Trophoblast cell (in vitro differentiated cells and primary cell): ENCODE results near the gene UST.

ENCODE experiments used
- DNase-seq, 2 donors: peaks; one replicate each; pipeline ENCODE4 v3.0.0-alpha.2; 2016
- H2AFZ ChIP-seq: 2 replicates; pipeline ENCODE4 v1.6.1; 2013; ENCODE audit warnings: low read length, moderate library complexity, mild to moderate bottlenecking; ENCODE audit not compliant: insufficient read depth, poor library complexity
- H2AK5ac ChIP-seq: 2 replicates; pipeline ENCODE4 v1.6.1; 2013; ENCODE audit warnings: mild to moderate bottlenecking, low read length
- H2BK120ac ChIP-seq: 2 replicates; pipeline ENCODE4 v1.6.1; 2013; ENCODE audit warnings: low read length, mild to moderate bottlenecking, moderate library complexity; ENCODE audit not compliant: insufficient read depth, poor library complexity
- H2BK12ac ChIP-seq: 2 replicates; pipeline ENCODE4 v1.6.1; 2013; ENCODE audit warnings: mild to moderate bottlenecking, low read length, moderate library complexity
- H2BK5ac ChIP-seq: 2 replicates; pipeline ENCODE4 v1.6.1; 2013; ENCODE audit warnings: low read length, low read depth, moderate library complexity, mild to moderate bottlenecking; ENCODE audit not compliant: poor library complexity
- H3K14ac ChIP-seq: 2 replicates; pipeline ENCODE4 v1.6.1; 2013; ENCODE audit warnings: mild to moderate bottlenecking, low read length
- H3K18ac ChIP-seq: 2 replicates; pipeline ENCODE4 v1.6.1; 2013; ENCODE audit warnings: mild to moderate bottlenecking, low read length
- H3K23ac ChIP-seq: 2 replicates; pipeline ENCODE4 v1.6.1; 2013; ENCODE audit warnings: low read length
- H3K27ac ChIP-seq: 2 replicates; pipeline ENCODE4 v1.5.1; 2013; ENCODE audit warnings: low read depth, mild to moderate bottlenecking, inconsistent platforms, low read length, moderate library complexity
- H3K27me3 ChIP-seq: 2 replicates; pipeline ENCODE4 v1.6.1; 2013; ENCODE audit warnings: inconsistent platforms, mild to moderate bottlenecking, low read length, moderate library complexity; ENCODE audit not compliant: insufficient read depth
- H3K36me3 ChIP-seq, 2 experiments: 1 replicate in 1 of 2; 2 replicates in 1 of 2; pipeline ENCODE4 v1.6.1; 2013; ENCODE audit warnings: low read length in 2 of 2, mild to moderate bottlenecking in 2 of 2, moderate library complexity in 1 of 2; ENCODE audit not compliant: insufficient read depth in 2 of 2, control insufficient read depth in 1 of 2
- H3K4ac ChIP-seq: 2 replicates; pipeline ENCODE4 v1.6.1; 2013; ENCODE audit warnings: low read depth, mild to moderate bottlenecking, low read length, moderate library complexity
- H3K4me1 ChIP-seq, 2 experiments: 1 replicate in 1 of 2; 2 replicates in 1 of 2; pipeline ENCODE4 v1.6.1; 2013; ENCODE audit warnings: low read length in 2 of 2, mild to moderate bottlenecking in 2 of 2, moderate library complexity in 1 of 2; ENCODE audit not compliant: insufficient read depth in 2 of 2, control insufficient read depth in 1 of 2
- H3K4me2 ChIP-seq: 2 replicates; pipeline ENCODE4 v1.6.1; 2013; ENCODE audit warnings: inconsistent platforms, mild to moderate bottlenecking, low read length, moderate library complexity
- H3K4me3 ChIP-seq: 2 replicates; pipeline ENCODE4 v1.5.1; 2013; ENCODE audit warnings: mild to moderate bottlenecking, low read depth, low read length, inconsistent platforms
- H3K79me1 ChIP-seq: one replicate; pipeline ENCODE4 v1.6.1; 2013; ENCODE audit warnings: low read length
- H3K79me2 ChIP-seq: 2 replicates; pipeline ENCODE4 v1.6.1; 2013; ENCODE audit warnings: low read length, mild to moderate bottlenecking; ENCODE audit not compliant: control insufficient read depth, insufficient read depth, poor library complexity
- H3K9ac ChIP-seq: 2 replicates; pipeline ENCODE4 v1.6.1; 2013; ENCODE audit warnings: mild to moderate bottlenecking, low read length
- H3K9me3 ChIP-seq: 2 replicates; pipeline ENCODE4 v1.6.1; 2013; ENCODE audit warnings: low read depth, mild to moderate bottlenecking, control low read depth, inconsistent platforms, low read length; ENCODE audit not compliant: insufficient read depth
- H4K12ac ChIP-seq: 2 replicates; pipeline ENCODE4 v1.6.1; 2013; ENCODE audit warnings: low read depth, mild to moderate bottlenecking, low read length, moderate library complexity
- H4K8ac ChIP-seq: 2 replicates; pipeline ENCODE4 v1.6.1; 2013; ENCODE audit warnings: low read depth, mild to moderate bottlenecking, low read length, moderate library complexity
- H4K91ac ChIP-seq: one replicate; pipeline ENCODE4 v1.6.1; 2013; ENCODE audit warnings: low read depth, mild to moderate bottlenecking, low read length, moderate library complexity
- WGBS: extraction: QIAGEN DNeasy Blood & Tissue Kit; methylation state at CpG from one replicate; pipeline ENCODE4 v1.1.7; 2013; ENCODE audit warnings: missing lambda C conversion rate; ENCODE audit not compliant: insufficient read length, insufficient coverage; ENCODE audit errors: extremely low coverage; 5-methylcytosine and 5-hydroxymethylcytosine counted together

Gene UST

GRCh38 chr6:148984531-148985056, 237.8 kb downstream of the UST start:
- H3K9ac ChIP-seq: no peak overlapping the region
- H4K12ac ChIP-seq: no peak overlapping the region
- no peaks in the 10 kb centered on the region for H3K79me2 ChIP-seq
- no peak overlapping the region for H3K4ac ChIP-seq
- H2BK120ac ChIP-seq: no peak overlapping the region
- H4K91ac ChIP-seq: no peak overlapping the region
- H4K8ac ChIP-seq: no peak overlapping the region
- no CpG with 5 or more reads among the region's 4 CpGs for WGBS
- no peaks in the 10 kb centered on the region for H3K27me3 ChIP-seq
- no peak overlapping the region for H3K23ac ChIP-seq
- H3K36me3 ChIP-seq: no peaks in the 10 kb centered on the region
- H2BK5ac ChIP-seq: no peak overlapping the region
- no peaks in the 10 kb centered on the region for H3K79me1 ChIP-seq
- H3K18ac ChIP-seq: no peak overlapping the region
- H3K4me1 ChIP-seq: no peaks in the 10 kb centered on the region
- H3K14ac ChIP-seq: no peak overlapping the region
- no peak overlapping the region for H3K4me3 ChIP-seq
- H3K4me2 ChIP-seq: no peak overlapping the region
- no peak overlapping the region for H2BK12ac ChIP-seq
- H2AK5ac ChIP-seq: no peak overlapping the region
- DNase-seq: no peak
- H2AFZ ChIP-seq: no peak overlapping the region
- H3K27ac ChIP-seq: no peak overlapping the region
- H3K9me3 ChIP-seq: no peaks in the 10 kb centered on the region

DNA sequence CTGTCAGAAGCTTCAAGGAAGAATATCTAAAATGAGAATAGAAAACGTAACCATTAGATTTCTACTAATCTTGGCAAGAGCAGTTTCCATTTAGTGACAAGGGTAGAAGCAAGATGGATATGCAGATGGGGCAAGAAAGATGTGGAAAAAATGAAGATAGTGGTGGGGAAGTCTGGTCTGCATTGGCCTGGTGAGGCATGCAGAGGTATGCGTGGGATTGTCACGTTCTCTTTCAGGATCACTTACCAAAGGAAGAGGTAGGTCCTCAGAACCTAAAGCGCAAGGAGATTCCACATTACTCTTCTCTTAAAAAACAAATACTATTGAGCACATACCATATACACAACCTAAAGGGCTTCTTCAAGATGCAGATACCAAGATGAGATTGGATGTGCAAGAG, 238.7 kb downstream of the UST start:
- H3K79me2 ChIP-seq: no peaks in the 10 kb centered on the region
- no peak overlapping the region for H4K91ac ChIP-seq
- H2AFZ ChIP-seq: no peak overlapping the region
- no peak overlapping the region for H3K23ac ChIP-seq
- no CpG with 5 or more reads among the region's 4 CpGs for WGBS
- H3K79me1 ChIP-seq: no peaks in the 10 kb centered on the region
- no peak overlapping the region for H4K12ac ChIP-seq
- no peak overlapping the region for H2BK120ac ChIP-seq
- no peak overlapping the region for H3K4ac ChIP-seq
- no peak overlapping the region for H3K4me2 ChIP-seq
- no peak overlapping the region for H3K4me3 ChIP-seq
- H3K18ac ChIP-seq: no peak overlapping the region
- no peaks in the 10 kb centered on the region for H3K27me3 ChIP-seq
- no peak overlapping the region for H3K14ac ChIP-seq
- H3K27ac ChIP-seq: no peak overlapping the region
- H3K36me3 ChIP-seq: no peaks in the 10 kb centered on the region
- H2BK12ac ChIP-seq: no peak overlapping the region
- no peak for DNase-seq
- no peak overlapping the region for H3K9ac ChIP-seq
- no peaks in the 10 kb centered on the region for H3K4me1 ChIP-seq
- H2BK5ac ChIP-seq: no peak overlapping the region
- H4K8ac ChIP-seq: no peak overlapping the region
- no peak overlapping the region for H2AK5ac ChIP-seq
- no peaks in the 10 kb centered on the region for H3K9me3 ChIP-seq

- Histone ChIP-seq H4K8ac (no peak overlapping the region), H2AFZ (no peak overlapping the region), H3K79me2 (no peaks in the 10 kb centered on the region), H3K36me3 (no peaks in the 10 kb centered on the region), H3K27ac (no peak overlapping the region), H3K9ac (no peak overlapping the region), H3K4me1 (no peaks in the 10 kb centered on the region), H4K91ac (no peak overlapping the region), H3K18ac (no peak overlapping the region), H3K79me1 (no peaks in the 10 kb centered on the region), H3K27me3 (no peaks in the 10 kb centered on the region), H2AK5ac (no peak overlapping the region), H2BK5ac (no peak overlapping the region), H4K12ac (no peak overlapping the region), H2BK12ac (no peak overlapping the region), H3K4me3 (no peak overlapping the region), H2BK120ac (no peak overlapping the region), H3K4me2 (no peak overlapping the region), H3K23ac (no peak overlapping the region), H3K4ac (no peak overlapping the region), H3K9me3 (no peaks in the 10 kb centered on the region), H3K14ac (no peak overlapping the region)
- no peak for DNase-seq
- no CpG with 5 or more reads among the region's 3 CpGs for WGBS
Measured at GRCh38 chr6:148986608-148987007, 239.8 kb downstream of the UST start.

- H3K27ac ChIP-seq: no peak overlapping the region
- no peak overlapping the region for H4K12ac ChIP-seq
- H3K36me3 ChIP-seq: no peaks in the 10 kb centered on the region
- no peak overlapping the region for H4K91ac ChIP-seq
- H3K4me1 ChIP-seq: no peaks in the 10 kb centered on the region
- no peak overlapping the region for H2BK12ac ChIP-seq
- H3K79me1 ChIP-seq: no peaks in the 10 kb centered on the region
- DNase-seq: no peak
- no peak overlapping the region for H3K23ac ChIP-seq
- H2AK5ac ChIP-seq: no peak overlapping the region
- H4K8ac ChIP-seq: no peak overlapping the region
- no peak overlapping the region for H3K4ac ChIP-seq
- H3K9ac ChIP-seq: no peak overlapping the region
- no peaks in the 10 kb centered on the region for H3K27me3 ChIP-seq
- no peak overlapping the region for H3K4me3 ChIP-seq
- no peak overlapping the region for H3K4me2 ChIP-seq
- no CpG with 5 or more reads among the region's 3 CpGs for WGBS
- H2BK5ac ChIP-seq: no peak overlapping the region
- no peaks in the 10 kb centered on the region for H3K79me2 ChIP-seq
- H3K9me3 ChIP-seq: no peaks in the 10 kb centered on the region
- H3K18ac ChIP-seq: no peak overlapping the region
- H2BK120ac ChIP-seq: no peak overlapping the region
- no peak overlapping the region for H2AFZ ChIP-seq
- H3K14ac ChIP-seq: no peak overlapping the region
Measured at GRCh38 chr6:148987982-148988381, 241.2 kb downstream of the UST start.
